Ishikawa (cell line): ENCODE data around the gene PSMB11.

Experiments
- CEBPB ChIP-seq: IDR thresholded peaks from 2 replicates; pipeline ENCODE4 v1.6.1; 2012
- CREB1 ChIP-seq: IDR thresholded peaks from 2 replicates; pipeline ENCODE4 v1.6.1; 2012; ENCODE audit warnings: low read depth
- EGR1 ChIP-seq: IDR thresholded peaks from 2 replicates; pipeline ENCODE4 v1.6.1; 2012
- EP300 ChIP-seq: IDR thresholded peaks from 2 replicates; pipeline ENCODE4 v1.6.1; 2012; ENCODE audit warnings: borderline replicate concordance
- FOXM1 ChIP-seq: IDR thresholded peaks from 2 replicates; pipeline ENCODE4 v1.6.1; 2012; ENCODE audit warnings: low read depth, borderline replicate concordance
- MAX ChIP-seq: IDR thresholded peaks from 2 replicates; pipeline ENCODE4 v1.6.1; 2012
- NFIC ChIP-seq: IDR thresholded peaks from 2 replicates; pipeline ENCODE4 v1.6.1; 2012
- RAD21 ChIP-seq: IDR thresholded peaks from 2 replicates; pipeline ENCODE4 v1.6.1; 2012; ENCODE audit warnings: low read depth
- REST ChIP-seq: IDR thresholded peaks from 2 replicates; pipeline ENCODE4 v1.6.1; 2012; ENCODE audit warnings: low read depth, mild to moderate bottlenecking
- TAF1 ChIP-seq: IDR thresholded peaks from 2 replicates; pipeline ENCODE4 v1.6.1; 2012; ENCODE audit warnings: low read depth, mild to moderate bottlenecking
- TCF12 ChIP-seq: IDR thresholded peaks from 2 replicates; pipeline ENCODE4 v1.6.1; 2012; ENCODE audit warnings: low read depth
- TEAD4 ChIP-seq: IDR thresholded peaks from 2 replicates; pipeline ENCODE4 v1.6.1; 2012
- USF1 ChIP-seq: IDR thresholded peaks from 2 replicates; pipeline ENCODE4 v1.6.1; 2012
- YY1 ChIP-seq: IDR thresholded peaks from 2 replicates; pipeline ENCODE4 v1.6.1; 2012; ENCODE audit warnings: low read depth
- ZBTB7A ChIP-seq: IDR thresholded peaks from 2 replicates; pipeline ENCODE4 v1.6.1; 2012; ENCODE audit warnings: low read depth

The PSMB11 gene

GRCh38 chr14:23042162-23042965 is at the start of gene PSMB11:
PSMB11 (plus strand) TSS chr14:23042212; CDS start chr14:23042226, 14 bp downstream.
- TF ChIP-seq EGR1 (no peak), REST (no peak), TAF1 (no peak), CEBPB (no peak), YY1 (no peak), TEAD4 (no peak), USF1 (no peak)

GRCh38 chr14:22993517-22993916 is 48.5 kb upstream of the PSMB11 start:
- no peak for TF ChIP-seq REST
- TF ChIP-seq FOXM1 = no peak
- TF ChIP-seq USF1 = no peak
- TF ChIP-seq NFIC = no peak
- TF ChIP-seq TCF12 = no peak
- no peak for TF ChIP-seq ZBTB7A
- no peak for TF ChIP-seq EP300
- no peak for TF ChIP-seq EGR1

- peak; percentile 50 for TF ChIP-seq TEAD4
- no peak for TF ChIP-seq TCF12
- TF ChIP-seq RAD21 = peak; percentile 63
- TF ChIP-seq NFIC = peak; percentile 51; the same call in 1 of the 2 replicates
Observed at GRCh38 chr14:22994762-22995275, 47.2 kb upstream of the PSMB11 start.

GRCh38 chr14:22995889-22996625 is 46.0 kb upstream of the PSMB11 start:
- TF ChIP-seq YY1 (no peak), TCF12 (no peak), CREB1 (no peak), NFIC (no peak), EP300 (no peak), EGR1 (no peak), CEBPB (no peak), TAF1 (no peak), USF1 (no peak)

- no peak for TF ChIP-seq MAX
- TF ChIP-seq TAF1 = no peak
- TF ChIP-seq CEBPB = no peak
- TF ChIP-seq EGR1 = no peak
- TF ChIP-seq ZBTB7A = no peak
- TF ChIP-seq EP300 = no peak
- TF ChIP-seq YY1 = no peak
- TF ChIP-seq TEAD4 = no peak
- no peak for TF ChIP-seq REST
Observed at GRCh38 chr14:22996768-22997654, 45.0 kb upstream of the PSMB11 start.
